Activated T-cell treated with anti-CD3 and anti-CD28 coated beads for 48 hours (primary cell): Measurements from ENCODE around the gene LIF.
A peak's percentile ranks its signal among the peaks of the same experiment; 100 is the strongest.
"Not testable (repeated sequence)": the region's sequence is repeated elsewhere in the genome, so short reads cannot be mapped to it uniquely, and the experiment has no call there.

Source experiments
- DNase-seq: peaks from one replicate; pipeline ENCODE4 v3.0.0-alpha.2; 2020; ENCODE audit warnings: low read depth

LIF gene

GRCh38 chr22:30224161-30224857 lies 22.2 kb downstream of the LIF start:
- DNase-seq, result no peak

DNA sequence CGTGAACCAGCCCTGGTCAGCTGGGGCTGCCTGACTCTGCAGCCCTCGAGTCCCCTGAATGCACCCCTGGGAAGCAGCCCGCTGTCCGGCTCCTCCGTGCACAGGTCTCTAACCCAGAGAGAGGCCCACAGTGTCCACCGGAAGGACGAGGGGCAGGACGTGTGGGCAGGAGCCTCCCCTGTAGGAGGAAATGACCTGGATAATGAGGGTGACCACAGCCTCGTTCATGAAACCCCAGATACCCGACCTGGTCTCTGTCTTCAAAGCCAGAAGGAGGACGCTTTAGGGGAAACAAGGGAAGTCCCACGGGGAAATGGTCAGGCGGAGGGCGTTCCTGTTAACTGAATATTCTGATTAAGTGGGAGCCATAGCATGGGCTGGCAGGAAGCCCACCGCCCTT lies 23.3 kb downstream of the LIF start:
- no peak for DNase-seq

DNA sequence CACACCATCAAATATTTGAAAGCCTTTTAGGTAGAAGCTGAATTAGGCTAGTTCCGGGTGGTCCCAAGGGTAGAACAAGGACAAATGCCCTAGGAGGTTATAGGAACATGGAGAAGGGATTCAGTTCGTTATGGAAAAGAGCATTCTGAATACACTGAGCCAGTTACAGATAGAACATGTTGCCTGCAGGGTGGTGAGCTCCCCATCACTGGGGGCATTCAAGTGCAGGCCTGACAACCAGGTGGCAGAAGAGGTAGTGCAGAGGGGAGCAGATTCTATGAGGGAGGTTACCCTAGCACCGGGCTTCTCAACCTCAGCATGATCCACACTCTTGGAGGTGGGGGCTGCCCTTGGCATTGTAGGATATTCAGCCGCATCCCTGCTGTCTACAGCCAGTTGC lies 24.2 kb downstream of the LIF start:
- DNase-seq, result no peak

DNA sequence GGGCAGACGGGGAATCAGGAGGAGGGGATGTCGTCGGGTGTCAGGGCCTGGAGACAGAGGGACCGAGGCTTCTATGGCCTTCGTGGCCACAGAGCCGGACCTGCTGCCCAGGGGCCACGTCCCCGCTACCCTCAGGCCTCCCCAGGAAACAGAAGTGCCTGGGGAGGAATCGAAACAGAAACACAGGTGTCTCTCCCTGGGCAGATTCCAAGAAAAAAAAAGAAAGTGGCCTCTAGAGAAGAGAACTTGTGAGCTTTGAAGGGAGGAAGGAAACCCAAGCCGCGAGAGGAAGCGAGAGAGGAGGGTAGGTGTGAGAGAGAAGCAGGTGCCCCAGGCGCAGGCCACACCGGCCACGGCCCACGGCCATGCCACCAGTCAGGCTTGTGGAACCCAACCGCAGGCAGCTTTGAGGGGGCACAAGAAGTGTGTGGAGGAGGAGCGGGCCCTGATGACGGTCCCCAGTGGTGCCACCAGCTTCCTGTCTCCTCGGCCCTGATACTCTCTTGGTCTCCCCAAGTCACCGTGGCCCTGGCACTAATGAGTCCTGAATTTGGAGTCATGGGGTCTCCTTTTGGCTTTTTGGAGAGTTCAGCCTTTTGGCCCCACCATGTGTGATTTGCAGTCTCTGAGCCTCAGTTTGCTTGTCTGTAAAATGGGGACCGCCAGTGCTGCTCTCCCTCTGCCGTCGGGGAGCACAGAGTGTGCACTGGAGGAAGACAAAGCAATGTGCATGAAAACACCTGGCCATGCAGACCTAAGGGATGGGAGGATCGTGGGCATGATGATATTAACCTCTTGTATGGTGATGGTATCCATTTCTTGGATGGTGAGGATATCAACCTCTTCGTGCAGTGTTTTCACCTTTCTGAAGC lies 25.2 kb downstream of the LIF start:
- peak; percentile 36 for DNase-seq

- no peak for DNase-seq
Observed at GRCh38 chr22:30220338-30221012, 26.1 kb downstream of the LIF start.

- no peak for DNase-seq
Observed at GRCh38 chr22:30219668-30220278, 26.8 kb downstream of the LIF start.

DNA sequence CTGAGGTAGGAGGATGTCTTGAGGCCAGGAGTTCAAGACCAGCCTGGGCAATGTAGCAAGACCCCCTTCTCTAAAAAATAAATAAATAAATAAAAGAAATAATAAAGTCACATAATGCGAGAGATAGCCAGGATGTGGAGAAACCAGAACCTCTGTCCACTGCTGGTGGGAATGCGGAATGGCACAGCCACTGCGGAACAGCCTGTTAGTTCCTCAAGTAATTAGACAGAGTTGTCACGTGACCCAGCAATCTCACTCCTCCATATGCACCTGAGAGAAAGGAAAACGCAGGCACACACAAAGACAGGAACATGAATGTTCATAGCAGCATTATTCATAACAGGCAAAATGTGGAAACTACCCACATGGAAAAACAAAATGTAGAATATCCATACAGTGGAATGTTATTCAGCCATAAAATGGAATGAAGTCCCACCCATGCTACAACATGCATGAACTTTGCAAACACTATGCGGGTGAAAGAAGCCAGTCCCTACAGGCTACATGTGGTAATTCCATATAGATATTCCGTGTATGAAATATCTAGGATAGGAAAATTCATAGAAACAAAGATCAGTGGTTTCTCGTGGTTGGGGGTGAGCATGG lies 27.4 kb downstream of the LIF start:
- no peak for DNase-seq

DNA sequence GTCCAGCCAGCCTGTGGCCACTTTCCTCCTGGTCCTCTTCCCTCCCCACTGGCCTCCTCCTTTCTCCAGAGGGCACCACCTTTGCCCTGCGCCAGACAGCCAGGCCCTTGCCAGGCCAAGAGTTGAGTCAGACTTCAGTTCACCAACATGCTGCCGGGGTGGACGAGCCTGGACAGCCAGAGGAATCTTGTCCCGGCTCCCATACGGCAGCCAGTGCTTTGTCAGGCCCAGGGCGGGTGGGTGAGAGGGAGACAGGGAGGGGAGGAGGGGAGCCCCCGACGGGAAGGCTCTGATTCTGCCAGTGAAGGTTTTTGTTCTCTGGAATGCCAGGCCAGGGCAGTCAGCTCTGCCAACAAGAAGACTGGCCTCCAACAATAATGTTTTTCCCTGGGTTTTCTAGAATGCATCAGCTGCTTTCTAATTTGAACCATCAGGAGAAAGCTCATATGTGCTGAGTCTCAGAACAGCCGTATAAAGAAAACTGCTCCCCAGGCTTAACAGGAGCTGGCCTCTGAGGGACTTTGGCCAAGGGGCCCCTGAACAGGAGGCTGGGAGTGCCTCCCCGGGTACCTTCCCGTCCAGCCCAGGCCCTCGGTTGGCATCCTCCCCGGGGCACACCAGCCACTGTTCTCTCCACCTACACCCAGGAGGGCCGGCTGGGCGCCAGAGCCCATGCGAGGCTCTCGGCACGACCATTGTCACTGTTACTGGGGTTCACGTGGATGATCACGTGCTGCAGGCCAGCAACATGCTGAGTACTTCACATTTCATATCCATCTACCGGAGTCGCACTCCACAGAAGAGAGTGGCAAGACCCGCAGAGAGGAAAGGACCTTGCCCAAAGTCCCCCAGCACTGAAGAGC lies 28.6 kb downstream of the LIF start:
- DNase-seq, result no peak

DNA sequence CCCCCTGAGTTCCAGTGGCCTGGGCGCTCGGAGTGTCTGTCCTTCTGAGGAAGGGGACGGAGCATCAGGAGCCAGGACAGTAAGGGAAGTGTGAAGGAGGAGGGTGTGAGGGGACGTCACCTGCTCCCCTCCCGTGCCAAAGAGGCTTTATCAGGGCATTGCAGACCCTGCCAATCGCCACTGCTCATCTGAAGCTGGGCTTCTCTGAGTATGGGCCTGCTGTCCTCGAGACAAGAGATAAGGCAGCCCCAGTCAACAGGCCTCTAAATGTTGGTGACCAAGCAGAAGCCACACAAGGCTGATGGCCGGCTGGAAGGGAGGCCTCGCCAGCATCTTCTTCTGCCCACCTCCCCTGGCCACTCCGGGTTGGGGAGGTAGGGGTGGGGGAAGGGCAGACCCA lies 29.8 kb downstream of the LIF start:
- no peak for DNase-seq

- DNase-seq, result not testable (repeated sequence)
Observed at GRCh38 chr22:30216272-30216671, 30.3 kb downstream of the LIF start.

- DNase-seq, result no peak
Observed at GRCh38 chr22:30214703-30215407, 31.7 kb downstream of the LIF start.

- no peak for DNase-seq
Observed at GRCh38 chr22:30212996-30213441, 33.5 kb downstream of the LIF start.

DNA sequence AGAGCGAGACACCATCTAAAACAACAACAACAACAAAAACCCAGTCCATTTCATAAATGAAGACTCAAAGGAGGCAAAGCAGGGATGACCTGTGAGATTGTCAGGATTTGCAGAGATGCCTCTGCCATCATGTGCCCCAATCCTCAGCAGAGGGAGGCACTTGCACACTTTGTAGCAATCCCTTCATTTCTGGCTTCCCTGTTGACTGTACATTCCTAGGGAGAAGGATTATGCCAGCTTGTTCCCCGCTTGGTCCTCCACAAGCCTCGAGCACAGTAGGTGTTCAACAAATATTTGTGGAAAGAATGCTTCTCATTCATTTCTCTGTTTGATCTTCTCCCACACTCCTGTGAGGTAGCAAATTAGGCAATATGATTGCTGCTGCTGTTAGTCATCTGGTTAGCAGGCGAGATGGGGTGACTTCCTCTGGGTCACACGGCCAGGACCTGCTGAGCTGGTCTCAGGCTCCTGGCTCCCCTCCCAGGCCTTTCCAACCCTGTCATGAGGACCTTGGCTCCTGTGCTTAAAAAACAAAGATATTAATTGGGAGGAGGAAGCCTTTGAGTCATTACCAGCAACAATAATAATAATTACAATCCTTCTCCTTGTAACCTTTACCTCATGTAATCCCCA lies 34.1 kb downstream of the LIF start:
- no peak for DNase-seq

DNA sequence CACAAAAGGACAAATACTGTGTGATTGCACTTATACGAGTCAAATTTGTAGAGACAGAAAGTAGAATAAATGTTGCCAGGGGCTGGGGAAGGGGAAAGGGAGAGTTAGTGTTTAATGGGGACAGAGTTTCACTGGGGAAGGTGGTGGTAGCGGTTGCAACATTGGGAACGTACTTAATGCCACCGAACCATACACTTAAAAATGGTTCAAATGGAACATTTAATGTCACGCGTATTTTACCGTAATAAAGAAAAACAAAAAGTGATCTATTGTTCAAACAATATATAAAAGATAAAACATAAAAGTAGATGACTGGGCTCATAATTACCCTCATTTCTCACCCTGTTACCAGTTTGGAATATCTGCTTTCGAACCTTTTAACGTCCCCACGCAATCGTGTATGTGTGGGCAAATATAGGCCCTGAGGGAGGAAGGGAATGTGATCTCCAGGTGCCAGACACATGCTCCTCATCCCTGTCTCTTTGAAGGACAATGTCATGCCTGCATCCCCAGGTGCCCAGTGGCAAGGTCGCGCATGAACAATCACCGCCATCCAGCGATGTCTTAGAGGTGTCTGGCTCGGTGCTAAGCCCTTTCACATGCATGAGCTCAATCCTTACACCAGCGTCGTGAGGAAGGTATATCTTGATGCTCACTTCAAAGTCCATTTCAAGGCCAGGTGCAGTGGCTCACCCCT lies 35.3 kb downstream of the LIF start:
- no peak for DNase-seq

DNA sequence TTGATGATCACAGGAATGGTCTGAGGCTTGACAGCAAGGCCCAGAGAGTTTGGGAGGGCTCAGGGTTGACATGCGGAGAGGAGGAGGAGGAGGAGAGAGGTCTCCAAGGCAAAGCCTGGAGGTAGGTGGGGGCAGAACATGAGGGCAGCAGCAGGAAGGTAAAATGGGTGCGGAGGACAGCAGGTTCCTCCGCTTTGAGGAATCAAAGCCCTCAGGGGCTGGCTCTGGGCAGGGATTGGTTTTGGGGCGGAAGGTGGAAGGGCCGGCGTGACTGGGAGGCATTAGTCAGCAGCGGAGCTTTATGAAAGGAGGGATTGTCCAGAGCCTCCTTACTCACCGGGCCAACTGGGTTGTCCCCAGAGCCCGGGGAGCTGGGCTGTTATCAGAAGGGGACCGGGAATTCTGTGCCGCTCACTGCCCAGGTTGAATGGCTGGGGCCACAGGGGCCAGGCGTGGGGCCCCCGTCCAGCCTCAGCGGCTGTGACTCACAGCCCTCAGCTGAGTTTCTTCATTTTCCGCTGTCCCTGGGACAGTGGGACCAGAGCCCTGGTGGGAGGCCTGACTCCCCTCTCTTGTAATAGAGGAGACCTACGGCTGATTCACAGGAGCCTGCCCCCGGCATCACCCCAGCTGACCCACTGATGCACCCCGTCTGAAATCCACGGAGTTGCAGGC lies 36.2 kb downstream of the LIF start:
- DNase-seq, result no peak

DNA sequence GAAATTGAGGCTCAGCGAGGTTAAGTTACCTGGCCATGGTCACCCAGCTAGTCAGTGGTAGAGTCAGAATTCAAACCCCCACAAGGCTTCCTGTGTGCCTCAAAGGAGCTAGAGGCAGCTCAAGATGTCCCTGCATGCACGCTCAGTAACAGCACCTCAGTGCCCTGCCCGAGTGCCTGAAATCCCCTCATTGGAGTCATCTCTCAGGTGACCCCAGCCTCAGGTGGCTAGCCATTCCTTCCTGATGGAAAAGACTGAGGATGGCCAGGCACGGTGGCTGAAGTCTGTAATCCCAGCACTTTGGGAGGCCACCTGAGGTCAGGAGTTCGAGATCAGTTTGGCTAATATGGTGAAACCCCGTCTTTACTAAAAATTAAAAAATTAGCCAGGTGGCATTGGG lies 36.9 kb downstream of the LIF start:
- DNase-seq, result no peak

- no peak for DNase-seq
Observed at GRCh38 chr22:30208631-30209603, 37.6 kb downstream of the LIF start.
